IMR-90 (cell line): ENCODE results near the gene ADGRG6. TPM values are rescaled to one million over a fixed set of nuclear protein-coding genes. Genes with fewer than 3 reads are reported as not detected.

ENCODE experiments used
- ATAC-seq: fragments of 200-7000 bp; cut with Tn5 transposase; 2 replicates; pipeline ENCODE4 v1.9.1; 2020; ENCODE audit warnings: low read depth, mild to moderate bottlenecking, moderate library complexity
- BruUV-seq: library from RNA; stranded (reverse); fragments of 400-500 nt; replicated peaks from 2 replicates; lab custom pipeline; 2021; lab: Mats Ljungman, UMichigan
- CTCF ChIA-PET: fragments of 300-600 bp; formaldehyde crosslinking; extraction: SDS; loops from one replicate; lab custom pipeline; 2021; ENCODE audit warnings: antibody characterized with exemption; lab: Yijun Ruan, JAX
- POLR2A ChIA-PET: fragments of 300-600 bp; sonication (Branson Sonifier 250); formaldehyde crosslinking; loops from one replicate; lab custom pipeline; 2022; ENCODE audit warnings: antibody characterized with exemption; ENCODE audit not compliant: unreplicated experiment; lab: Charles Lee
- DNase-seq: peaks from one replicate; pipeline ENCODE4 v3.0.0; 2013
- H2AFZ ChIP-seq: replicated peaks from 2 replicates; pipeline ENCODE3; 2013; ENCODE audit warnings: low read length, mild to moderate bottlenecking; ENCODE audit not compliant: poor library complexity
- H2AK5ac ChIP-seq: 2 replicates; pipeline ENCODE4 v1.6.1; 2013; ENCODE audit warnings: low read depth, low read length, inconsistent platforms
- H2AK9ac ChIP-seq: replicated peaks from 2 replicates; pipeline ENCODE3; 2013; ENCODE audit warnings: mild to moderate bottlenecking, low read depth, low read length, moderate library complexity; ENCODE audit not compliant: poor library complexity
- H2BK120ac ChIP-seq: 2 replicates; pipeline ENCODE4 v1.6.1; 2013; ENCODE audit warnings: low read depth, low read length, inconsistent platforms
- H2BK15ac ChIP-seq: 3 replicates; pipeline ENCODE4 v1.6.1; 2013; ENCODE audit warnings: low read depth, low read length, inconsistent platforms
- H2BK20ac ChIP-seq: 2 replicates; pipeline ENCODE4 v1.6.1; 2013; ENCODE audit warnings: low read depth, mild to moderate bottlenecking, inconsistent platforms, low read length, moderate library complexity
- H2BK5ac ChIP-seq: 2 replicates; pipeline ENCODE4 v1.6.1; 2013; ENCODE audit warnings: mild to moderate bottlenecking, low read depth, low read length, inconsistent platforms; ENCODE audit not compliant: poor library complexity, severe bottlenecking
- H3K14ac ChIP-seq: replicated peaks from 2 replicates; pipeline ENCODE4 v1.6.1; 2013; ENCODE audit warnings: low read depth, low read length, inconsistent platforms
- H3K18ac ChIP-seq: 2 replicates; pipeline ENCODE4 v1.6.1; 2013; ENCODE audit warnings: low read depth, low read length, control low read depth
- H3K23ac ChIP-seq: 2 replicates; pipeline ENCODE4 v1.6.1; 2013; ENCODE audit warnings: low read depth, low read length, inconsistent platforms
- H3K27ac ChIP-seq: 2 replicates; pipeline ENCODE4 v1.5.1; 2013; ENCODE audit warnings: mild to moderate bottlenecking, control low read depth, low read length; ENCODE audit not compliant: insufficient read depth
- H3K27me3 ChIP-seq: 2 replicates; pipeline ENCODE4 v1.6.1; 2013; ENCODE audit warnings: low read length; ENCODE audit not compliant: control insufficient read depth, insufficient read depth
- H3K36me3 ChIP-seq: 2 replicates; pipeline ENCODE4 v1.6.1; 2013; ENCODE audit warnings: low read length, mixed read lengths; ENCODE audit not compliant: control insufficient read depth, insufficient read depth
- H3K4ac ChIP-seq: 2 replicates; pipeline ENCODE4 v1.6.1; 2013; ENCODE audit warnings: low read depth, low read length, inconsistent platforms
- H3K4me1 ChIP-seq: 2 replicates; pipeline ENCODE4 v1.6.1; 2013; ENCODE audit warnings: low read length, mixed read lengths; ENCODE audit not compliant: control insufficient read depth, insufficient read depth
- H3K4me2 ChIP-seq: 2 replicates; pipeline ENCODE4 v1.6.1; 2013; ENCODE audit warnings: low read depth, mild to moderate bottlenecking, control low read depth, low read length, moderate library complexity
- H3K4me3 ChIP-seq: 2 replicates; pipeline ENCODE4 v1.5.1; 2013; ENCODE audit warnings: low read depth, mild to moderate bottlenecking, control low read depth, low read length, moderate library complexity; ENCODE audit not compliant: insufficient read depth
- H3K56ac ChIP-seq: 2 replicates; pipeline ENCODE4 v1.6.1; 2013; ENCODE audit warnings: low read length, inconsistent platforms; ENCODE audit not compliant: insufficient read depth; ENCODE audit errors: extremely low read depth
- H3K79me1 ChIP-seq, 2 experiments: 2 replicates each; pipeline ENCODE4 v1.6.1; 2013; ENCODE audit warnings: low read length in 2 of 2, inconsistent platforms in 1 of 2, low read depth in 1 of 2
- H3K9ac ChIP-seq: 2 replicates; pipeline ENCODE4 v1.6.1; 2013; ENCODE audit warnings: low read depth, low read length, control low read depth
- H3K9me1 ChIP-seq: 2 replicates; pipeline ENCODE4 v1.6.1; 2013; ENCODE audit warnings: low read length, inconsistent platforms; ENCODE audit not compliant: insufficient read depth
- H3K9me3 ChIP-seq: 2 replicates; pipeline ENCODE4 v1.6.1; 2013; ENCODE audit warnings: low read length; ENCODE audit not compliant: control insufficient read depth, insufficient read depth
- H4K20me1 ChIP-seq: 2 replicates; pipeline ENCODE4 v1.6.1; 2013; ENCODE audit warnings: low read length, inconsistent platforms; ENCODE audit not compliant: insufficient read depth
- H4K5ac ChIP-seq: 2 replicates; pipeline ENCODE4 v1.6.1; 2013; ENCODE audit warnings: mild to moderate bottlenecking, low read depth, low read length, control low read depth
- H4K8ac ChIP-seq, 2 experiments: 2 replicates each; pipeline ENCODE4 v1.6.1; 2013; ENCODE audit warnings: low read depth in 2 of 2, low read length in 2 of 2, control low read depth in 1 of 2, inconsistent platforms in 1 of 2
- H4K91ac ChIP-seq: 2 replicates; pipeline ENCODE4 v1.6.1; 2013; ENCODE audit warnings: low read depth, low read length, inconsistent platforms; ENCODE audit not compliant: insufficient read depth
- BHLHE40 ChIP-seq: fragments of 150-350 bp; IDR thresholded peaks from 2 replicates; pipeline ENCODE4 v1.6.1; 2016; ENCODE audit warnings: mild to moderate bottlenecking, low read depth, low read length
- CHD1 ChIP-seq: IDR thresholded peaks from 2 replicates; pipeline ENCODE4 v1.6.1; 2012; ENCODE audit warnings: low read depth, low read length, improper control_type of control experiment
- FOS ChIP-seq: fragments of 150-350 bp; IDR thresholded peaks from 2 replicates; pipeline ENCODE4 v1.6.1; 2016; ENCODE audit warnings: low read depth, low read length
- MAFK ChIP-seq: IDR thresholded peaks from 2 replicates; pipeline ENCODE4 v1.6.1; 2012; ENCODE audit warnings: low read depth, low read length, improper control_type of control experiment
- RAD21 ChIP-seq: IDR thresholded peaks from 2 replicates; pipeline ENCODE4 v1.6.1; 2012; ENCODE audit warnings: low read length, improper control_type of control experiment
- RCOR1 ChIP-seq: IDR thresholded peaks from 2 replicates; pipeline ENCODE4 v1.6.1; 2012; ENCODE audit warnings: mild to moderate bottlenecking, low read length, improper control_type of control experiment; ENCODE audit not compliant: insufficient replicate concordance
- RFX5 ChIP-seq: IDR thresholded peaks from 2 replicates; pipeline ENCODE4 v1.8.0; 2012; ENCODE audit warnings: low read depth, mild to moderate bottlenecking, low read length, moderate library complexity
- SMC3 ChIP-seq: fragments of 150-350 bp; IDR thresholded peaks from 2 replicates; pipeline ENCODE4 v1.6.1; 2016; ENCODE audit warnings: low read depth, mild to moderate bottlenecking, antibody characterized with exemption, low read length, moderate library complexity
- WGBS, 2 experiments: methylation state at CpG; one replicate each; pipeline versions ENCODE4 v1.1.5 to v1.1.7; 2013; ENCODE audit warnings: missing lambda C conversion rate in 2 of 2; ENCODE audit not compliant: insufficient read length in 1 of 2; ENCODE audit errors: extremely low coverage in 2 of 2; 5-methylcytosine and 5-hydroxymethylcytosine counted together
- dilution Hi-C: fragments of 300-500 bp; cut with HindIII; formaldehyde crosslinking; loops from one replicate; pipeline ENCODE4 v1.14.3; 2018; ENCODE audit warnings: low sequenced_read_pairs; ENCODE audit not compliant: unreplicated experiment
- in situ Hi-C: fragments of 300-500 bp; cut with MboI; formaldehyde crosslinking; loops from 3 replicates; pipeline ENCODE4 v1.14.3; 2019; ENCODE audit warnings: low sequenced_read_pairs, inconsistent platforms, mixed read lengths
- intact Hi-C: fragments of 100-400 bp; cut with micrococcal nuclease; formaldehyde crosslinking; loops from 2 replicates; pipeline ENCODE4 v1.10.0; 2022
- polyA plus RNA-seq, 3 experiments: library from polyadenylated mRNA; depleted of rRNA; stranded (reverse); fragments of >200 nt; gene quantifications; 2 replicates each; pipeline ENCODE4 v1.2.3, GENCODE V29; 2012; ENCODE audit warnings: low replicate concordance in 1 of 3
- total RNA-seq: library from RNA; depleted of rRNA; stranded (reverse); fragments of >200 nt; gene quantifications from 2 replicates; pipeline ENCODE4 v1.2.3, GENCODE V29; 2012
- TF ChIP-seq, protein P1 (sequence below): fragments of 150-350 bp; IDR thresholded peaks from 2 replicates; pipeline ENCODE4 v1.6.1; 2016; ENCODE audit warnings: low read depth, mild to moderate bottlenecking, low read length, moderate library complexity, borderline replicate concordance
- TF ChIP-seq, protein P2 (sequence below): conservative IDR thresholded peaks from 2 replicates; pipeline ENCODE4 v1.5.1; 2012; ENCODE audit warnings: mild to moderate bottlenecking, low read depth, low read length, improper control_type of control experiment

Gene ADGRG6
- total and polyA plus RNA-seq, 2 of the 4 experiments (the other 2 are of a cell fraction): 10.0 to 20.3 TPM

DNA sequence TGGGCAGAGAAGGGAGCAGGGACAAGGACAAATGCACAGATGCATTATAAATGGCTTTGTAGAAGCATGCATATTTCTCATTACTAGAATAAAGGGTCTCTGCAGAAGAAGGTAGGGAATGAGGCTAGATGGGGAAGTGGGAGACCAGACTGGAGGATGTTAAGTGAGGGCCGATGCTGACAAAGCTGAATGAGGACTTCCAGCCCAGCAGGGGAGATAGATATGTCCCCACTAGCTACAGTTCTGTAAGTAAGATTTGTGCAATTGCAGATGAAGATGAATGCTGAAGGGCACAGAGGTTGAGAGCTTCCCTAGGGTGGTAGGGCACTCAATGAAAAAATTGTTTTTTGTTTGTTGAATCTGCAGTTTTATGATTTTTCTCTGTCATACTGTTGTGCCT is 16.9 kb downstream of the ADGRG6 start:
- H2BK120ac ChIP-seq: no peak overlapping the region
- H4K20me1 ChIP-seq: no peaks in the 10 kb centered on the region
- peaks cover 6 to 7% of the 10 kb centered on the region in 2 experiments; a peak in 1 of 4 replicates for H3K79me1 ChIP-seq
- H3K23ac ChIP-seq: no peak overlapping the region
- WGBS, 2 experiments: 100% methylated on average over 1 of the region's 1 CpG; no CpG with 5 or more reads in 1 of the 2 experiments
- H2AK5ac ChIP-seq: no peak overlapping the region
- H3K4me2 ChIP-seq: no peak overlapping the region
- ChIA-PET CTCF (no interaction called here), POLR2A (no interaction called here)
- H3K9ac ChIP-seq: no peak overlapping the region
- no peak overlapping the region for H3K27ac ChIP-seq
- no peaks in the 10 kb centered on the region for H3K9me3 ChIP-seq
- DNase-seq: no peak
- intact Hi-C loops (no loop called here), dilution Hi-C loops (no loop called here), in situ Hi-C loops (no loop called here)
- no peaks in the 10 kb centered on the region for H3K4me1 ChIP-seq
- H2BK5ac ChIP-seq: no peak overlapping the region
- no peak overlapping the region for H2BK15ac ChIP-seq
- no TSS peak for BruUV-seq
- H3K18ac ChIP-seq: no peak overlapping the region; the same call in 1 of the 2 replicates
- H4K8ac ChIP-seq: no peak overlapping the region
- no peaks in the 10 kb centered on the region for H3K27me3 ChIP-seq
- no peak overlapping the region for H2AFZ ChIP-seq
- H3K4ac ChIP-seq: no peak overlapping the region
- no peak overlapping the region for H3K4me3 ChIP-seq
- H2BK20ac ChIP-seq: no peak overlapping the region
- H4K5ac ChIP-seq: no peak overlapping the region
- no peaks in the 10 kb centered on the region for H3K36me3 ChIP-seq
- ATAC-seq: no peak
- H3K56ac ChIP-seq: no peak overlapping the region
- no peak overlapping the region for H3K14ac ChIP-seq
- no peak for TF ChIP-seq BHLHE40
- TF ChIP-seq MAFK: no peak
- no peak for TF ChIP-seq RFX5
- TF ChIP-seq FOS: no peak
- TF ChIP-seq RCOR1: no peak
- no peak for TF ChIP-seq CHD1
- no peak for TF ChIP-seq SMC3
- no peak for TF ChIP-seq RAD21
- TF ChIP-seq, protein P1, sequence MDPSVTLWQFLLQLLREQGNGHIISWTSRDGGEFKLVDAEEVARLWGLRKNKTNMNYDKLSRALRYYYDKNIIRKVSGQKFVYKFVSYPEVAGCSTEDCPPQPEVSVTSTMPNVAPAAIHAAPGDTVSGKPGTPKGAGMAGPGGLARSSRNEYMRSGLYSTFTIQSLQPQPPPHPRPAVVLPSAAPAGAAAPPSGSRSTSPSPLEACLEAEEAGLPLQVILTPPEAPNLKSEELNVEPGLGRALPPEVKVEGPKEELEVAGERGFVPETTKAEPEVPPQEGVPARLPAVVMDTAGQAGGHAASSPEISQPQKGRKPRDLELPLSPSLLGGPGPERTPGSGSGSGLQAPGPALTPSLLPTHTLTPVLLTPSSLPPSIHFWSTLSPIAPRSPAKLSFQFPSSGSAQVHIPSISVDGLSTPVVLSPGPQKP: no peak
- TF ChIP-seq, protein P2, sequence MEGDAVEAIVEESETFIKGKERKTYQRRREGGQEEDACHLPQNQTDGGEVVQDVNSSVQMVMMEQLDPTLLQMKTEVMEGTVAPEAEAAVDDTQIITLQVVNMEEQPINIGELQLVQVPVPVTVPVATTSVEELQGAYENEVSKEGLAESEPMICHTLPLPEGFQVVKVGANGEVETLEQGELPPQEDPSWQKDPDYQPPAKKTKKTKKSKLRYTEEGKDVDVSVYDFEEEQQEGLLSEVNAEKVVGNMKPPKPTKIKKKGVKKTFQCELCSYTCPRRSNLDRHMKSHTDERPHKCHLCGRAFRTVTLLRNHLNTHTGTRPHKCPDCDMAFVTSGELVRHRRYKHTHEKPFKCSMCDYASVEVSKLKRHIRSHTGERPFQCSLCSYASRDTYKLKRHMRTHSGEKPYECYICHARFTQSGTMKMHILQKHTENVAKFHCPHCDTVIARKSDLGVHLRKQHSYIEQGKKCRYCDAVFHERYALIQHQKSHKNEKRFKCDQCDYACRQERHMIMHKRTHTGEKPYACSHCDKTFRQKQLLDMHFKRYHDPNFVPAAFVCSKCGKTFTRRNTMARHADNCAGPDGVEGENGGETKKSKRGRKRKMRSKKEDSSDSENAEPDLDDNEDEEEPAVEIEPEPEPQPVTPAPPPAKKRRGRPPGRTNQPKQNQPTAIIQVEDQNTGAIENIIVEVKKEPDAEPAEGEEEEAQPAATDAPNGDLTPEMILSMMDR: no peak
- no peaks in the 10 kb centered on the region for H3K9me1 ChIP-seq
- no peak overlapping the region for H4K91ac ChIP-seq
- H2AK9ac ChIP-seq: no peak overlapping the region
